Gastrocnemius medialis (tissue), 4 donors: ENCODE results near the gene MYH10. TPM values are rescaled to one million over a fixed set of nuclear protein-coding genes. Genes with fewer than 3 reads are reported as not detected.

ENCODE experiments used
- ATAC-seq, 2 donors: fragments of 150-250 bp; one replicate each; pipeline ENCODE4 v1.9.1; 2016
- DNase-seq, 2 donors: peaks; one replicate each; pipeline ENCODE4 v3.0.0-alpha.2; 2019
- H3K27ac ChIP-seq, 4 donors: fragments of 200-600 bp; sonication (generic); 1 replicate in 1 of 4; 2 replicates in 3 of 4; pipeline ENCODE4 v1.5.1; 2016 to 2018; ENCODE audit warnings: mild to moderate bottlenecking in 2 of 4, moderate library complexity in 1 of 4
- H3K27me3 ChIP-seq, 3 donors: fragments of 200-600 bp; sonication (generic) in 2 of 3; 1 replicate in 1 of 3; 2 replicates in 2 of 3; pipeline versions ENCODE4 v1.5.1 to v1.6.0; 2016 to 2019; ENCODE audit warnings: mild to moderate bottlenecking in 1 of 3, moderate library complexity in 1 of 3
- H3K36me3 ChIP-seq, 2 donors: fragments of 200-600 bp; sonication (generic) in 1 of 2; one replicate each; pipeline ENCODE4 v1.5.1; 2017 to 2018
- H3K4me1 ChIP-seq, 2 donors: fragments of 200-600 bp; sonication (generic) in 1 of 2; one replicate each; pipeline ENCODE4 v1.5.1; 2016 to 2017; ENCODE audit warnings: mild to moderate bottlenecking in 2 of 2
- H3K4me3 ChIP-seq, 4 donors: fragments of 200-600 bp; sonication (generic) in 3 of 4; 1 replicate in 1 of 4; 2 replicates in 3 of 4; pipeline ENCODE4 v1.5.1; 2016 to 2019; ENCODE audit warnings: mild to moderate bottlenecking in 2 of 4
- H3K9me3 ChIP-seq, 3 donors: fragments of 200-600 bp; sonication (generic) in 2 of 3; 1 replicate in 1 of 3; 2 replicates in 2 of 3; pipeline ENCODE4 v1.5.1; 2016 to 2019
- CTCF ChIP-seq, 5 experiments: fragments of 450-650 bp in 3 of 5; fragments of 200-600 bp in 2 of 5; sonication (generic) in 2 of 5; IDR thresholded peaks in 4 of 5; conservative IDR thresholded peaks in 1 of 5; 1 replicate in 4 of 5; 2 replicates in 1 of 5; pipeline ENCODE4 v1.5.1; 2016 to 2019; ENCODE audit warnings: antibody characterized with exemption in 5 of 5, mild to moderate bottlenecking in 3 of 5, moderate library complexity in 3 of 5
- POLR2A ChIP-seq, 2 donors: fragments of 450-650 bp; IDR thresholded peaks; one replicate each; pipeline ENCODE4 v1.6.1; 2017; ENCODE audit warnings: antibody characterized with exemption in 2 of 2, mild to moderate bottlenecking in 2 of 2, moderate library complexity in 2 of 2
- in situ Hi-C, 4 donors: fragments of 200-750 bp; cut with MboI; loops; one replicate each; pipeline versions ENCODE4 v1.15.0 to v1.8.0; 2017; ENCODE audit warnings: low sequenced_read_pairs in 4 of 4
- intact Hi-C: fragments of 100-400 bp; cut with DNase I; formaldehyde crosslinking; loops from one replicate; pipeline ENCODE4 v1.15.1; 2023; ENCODE audit warnings: low total_unique reads
- total RNA-seq, 4 donors: library from RNA; depleted of rRNA; stranded (reverse); fragments of >200 nt; gene quantifications; one replicate each; pipeline versions ENCODE4 v1.1.0 to v1.2.3, GENCODE V29; 2016

MYH10 gene
- total RNA-seq: 10 to 100 TPM in 1 of 4 donors, 1 to 10 TPM in 3; 2.5 to 10.6 (median 4.1) TPM

DNA sequence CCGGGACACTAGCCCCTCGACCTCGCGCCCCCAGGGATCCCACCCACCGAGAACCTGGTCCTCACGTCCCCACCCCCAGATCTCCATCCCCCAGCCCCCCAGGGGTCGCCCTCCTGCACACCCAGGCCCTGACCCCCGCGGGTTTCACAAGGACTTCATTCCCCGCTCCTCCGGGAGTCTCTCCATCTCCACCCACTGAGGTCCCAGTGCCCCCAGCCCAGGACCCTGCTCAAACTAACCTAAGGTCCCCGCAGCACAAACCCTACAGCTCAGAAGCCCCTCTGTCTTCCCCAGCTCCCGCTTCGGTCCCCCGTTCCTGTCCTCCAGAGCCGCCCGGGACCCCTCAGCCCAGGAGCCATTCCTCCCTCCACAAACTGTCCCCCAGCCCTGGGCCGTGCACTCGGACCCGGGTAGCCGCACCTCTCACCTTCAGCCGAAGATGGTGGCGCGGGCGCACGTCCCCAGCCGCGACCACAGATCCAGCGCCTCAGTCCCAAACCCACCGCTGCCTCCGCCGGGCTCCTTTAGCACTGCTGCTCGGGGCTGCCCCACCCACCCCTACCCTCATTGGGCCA lies at the start of gene MYH10:
TSS of gene MYH10 (minus strand) at position 499 of the 575 bp plus-strand sequence. CDS start 7,479 bp downstream, outside the sequence.
- ATAC-seq (no peak), DNase-seq (no peak)
- peak in 1 of 5 experiments; percentile 25 for TF ChIP-seq CTCF (IDR thresholded peaks at IDR 0.05 in 4 of 5, conservative IDR thresholded peaks at IDR 0.05 in 1 of 5)
- TF ChIP-seq POLR2A (IDR thresholded peaks at IDR 0.05): peak; percentile 43 to 50
- intact Hi-C loops (loop anchor here (10.0 kb wide), 1 partner anchor 196 kb away; the partner anchor contains the start of gene NDEL1), in situ Hi-C loops (loop anchor here in 1 of 4 donors (25.0 kb wide), 1 partner anchor 218 kb away; no protein-coding TSS in a partner anchor)
- Histone ChIP-seq H3K36me3 (no peaks in the 10 kb centered on the region), H3K27ac (peak within 1 kb of the TSS; percentile 71 to 80 (median 74)), H3K9me3 (no peaks in the 10 kb centered on the region), H3K27me3 (peaks cover 0 to 6% (median 0%) of the 10 kb centered on the region in 3 donors), H3K4me3 (peak within 1 kb of the TSS; percentile 80 to 96 (median 92)), H3K4me1 (peaks cover 0 to 10% of the 10 kb centered on the region in 2 donors)

- in situ Hi-C loops (no loop called here), intact Hi-C loops (no loop called here)
- ATAC-seq (no peak), DNase-seq (no peak)
- H3K4me1 ChIP-seq: no peaks in the 10 kb centered on the region
- H3K9me3 ChIP-seq: no peaks in the 10 kb centered on the region
- H3K36me3 ChIP-seq: no peaks in the 10 kb centered on the region
- H3K27me3 ChIP-seq: peaks cover 0 to 3% (median 0%) of the 10 kb centered on the region in 3 donors
- TF ChIP-seq POLR2A (IDR thresholded peaks at IDR 0.05) (no peak), CTCF (IDR thresholded peaks at IDR 0.05 in 4 of 5, conservative IDR thresholded peaks at IDR 0.05 in 1 of 5) (no peak)
- no peak overlapping the region for H3K4me3 ChIP-seq
- H3K27ac ChIP-seq: no peak overlapping the region
These were observed 48.6 kb upstream of the MYH10 start for GRCh38 chr17:8679126-8679525.

DNA sequence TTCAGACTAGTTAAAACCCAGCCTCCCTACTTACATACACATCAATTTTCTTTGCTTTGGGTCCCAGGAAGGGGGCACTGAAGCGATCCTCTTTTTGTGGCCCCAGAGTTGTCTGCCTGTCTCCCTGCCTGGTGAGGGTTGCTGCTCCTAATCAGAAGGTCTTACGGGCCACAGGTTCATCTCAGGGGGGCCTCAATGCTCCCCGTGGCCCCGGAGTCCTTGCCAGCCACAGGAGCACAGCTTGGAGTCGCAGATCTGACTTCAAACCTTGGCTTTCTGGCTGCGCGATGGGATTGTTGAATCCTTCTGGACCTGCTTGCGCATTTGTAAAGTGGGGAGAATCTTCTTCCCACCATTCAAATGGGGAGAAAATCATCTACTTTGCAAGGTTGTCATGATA lies 44.8 kb upstream of the MYH10 start:
- DNase-seq (no peak), ATAC-seq (no peak)
- H3K4me3 ChIP-seq: no peak overlapping the region
- no peaks in the 10 kb centered on the region for H3K36me3 ChIP-seq
- intact Hi-C loops (no loop called here), in situ Hi-C loops (no loop called here)
- no peak overlapping the region for H3K27ac ChIP-seq
- no peak for TF ChIP-seq POLR2A (IDR thresholded peaks at IDR 0.05)
- TF ChIP-seq CTCF (IDR thresholded peaks at IDR 0.05 in 4 of 5, conservative IDR thresholded peaks at IDR 0.05 in 1 of 5): no peak
- peaks cover 0 to 3% (median 0%) of the 10 kb centered on the region in 3 donors for H3K27me3 ChIP-seq
- H3K9me3 ChIP-seq: no peaks in the 10 kb centered on the region
- H3K4me1 ChIP-seq: no peaks in the 10 kb centered on the region

- no peak overlapping the region for H3K4me3 ChIP-seq
- DNase-seq (peak in 1 of 2 donors; percentile 13), ATAC-seq (no peak)
- H3K36me3 ChIP-seq: no peaks in the 10 kb centered on the region
- H3K4me1 ChIP-seq: no peaks in the 10 kb centered on the region
- intact Hi-C loops (no loop called here), in situ Hi-C loops (no loop called here)
- no peaks in the 10 kb centered on the region for H3K9me3 ChIP-seq
- H3K27ac ChIP-seq: no peak overlapping the region
- peaks cover 0 to 3% (median 0%) of the 10 kb centered on the region in 3 donors for H3K27me3 ChIP-seq
- no peak for TF ChIP-seq CTCF (IDR thresholded peaks at IDR 0.05 in 4 of 5, conservative IDR thresholded peaks at IDR 0.05 in 1 of 5)
- no peak for TF ChIP-seq POLR2A (IDR thresholded peaks at IDR 0.05)
These were observed 44.1 kb upstream of the MYH10 start for GRCh38 chr17:8674344-8675305.
